ENCODE results near the gene PDE1A.

- no peak for TF ChIP-seq CTCF (IDR thresholded peaks at IDR 0.05)
- no peak for TF ChIP-seq POLR2A (IDR thresholded peaks at IDR 0.05)
Observed at GRCh38 chr2:182375862-182376261, 51.0 kb downstream of the PDE1A start.

Data from right lobe of liver (tissue), 4 donors.